Measurements from ENCODE around the gene EEF1A2.

The EEF1A2 gene

GRCh38 chr20:63468421-63468820 is 30.5 kb downstream of the EEF1A2 start:
- no peak for TF ChIP-seq CTCF (conservative IDR thresholded peaks at IDR 0.05; ENCODE audit: control insufficient read depth, insufficient read depth, low read depth, low read length)
- no peak overlapping the region for H3K4me3 ChIP-seq (ENCODE audit: control insufficient read depth, low read depth, low read length)
- no peak for DNase-seq (ENCODE audit: low read depth)

- H3K4me3 ChIP-seq (ENCODE audit: control insufficient read depth, low read depth, low read length) = no peak overlapping the region
- DNase-seq (ENCODE audit: low read depth) = no peak
- no peak for TF ChIP-seq CTCF (conservative IDR thresholded peaks at IDR 0.05; ENCODE audit: control insufficient read depth, insufficient read depth, low read depth, low read length)
Observed at GRCh38 chr20:63467294-63468083, 31.4 kb downstream of the EEF1A2 start.

- no peak for TF ChIP-seq CTCF (conservative IDR thresholded peaks at IDR 0.05; ENCODE audit: control insufficient read depth, insufficient read depth, low read depth, low read length)
- H3K4me3 ChIP-seq (ENCODE audit: control insufficient read depth, low read depth, low read length) = no peak overlapping the region
- no peak for DNase-seq (ENCODE audit: low read depth)
Observed at GRCh38 chr20:63466861-63467260, 32.0 kb downstream of the EEF1A2 start.

- no peak for DNase-seq (ENCODE audit: low read depth)
- TF ChIP-seq CTCF (conservative IDR thresholded peaks at IDR 0.05; ENCODE audit: control insufficient read depth, insufficient read depth, low read depth, low read length) = no peak
- H3K4me3 ChIP-seq (ENCODE audit: control insufficient read depth, low read depth, low read length) = no peak overlapping the region
Observed at GRCh38 chr20:63466250-63466825, 32.5 kb downstream of the EEF1A2 start.

- no peak overlapping the region for H3K4me3 ChIP-seq (ENCODE audit: control insufficient read depth, low read depth, low read length)
- no peak for DNase-seq (ENCODE audit: low read depth)
- TF ChIP-seq CTCF (conservative IDR thresholded peaks at IDR 0.05; ENCODE audit: control insufficient read depth, insufficient read depth, low read depth, low read length) = no peak
Observed at GRCh38 chr20:63465380-63466249, 33.3 kb downstream of the EEF1A2 start.

GRCh38 chr20:63464289-63464635 is 34.6 kb downstream of the EEF1A2 start:
- no peak for TF ChIP-seq CTCF (conservative IDR thresholded peaks at IDR 0.05; ENCODE audit: control insufficient read depth, insufficient read depth, low read depth, low read length)
- no peak for DNase-seq (ENCODE audit: low read depth)
- no peak overlapping the region for H3K4me3 ChIP-seq (ENCODE audit: control insufficient read depth, low read depth, low read length)

All from fibroblast of mammary gland (primary cell).